Vagina (tissue), 2 donors: ENCODE data around the gene NEDD4L. TPM values are rescaled to one million over a fixed set of nuclear protein-coding genes. Genes with fewer than 3 reads are reported as not detected.
A peak's percentile ranks its signal among the peaks of the same experiment; 100 is the strongest.
"Not testable (repeated sequence)": the region's sequence is repeated elsewhere in the genome, so short reads cannot be mapped to it uniquely, and the experiment has no call there.

Source experiments
- DNase-seq, 2 donors: peaks; one replicate each; pipeline ENCODE4 v3.0.0-alpha.2; 2017; ENCODE audit errors: extremely low spot score in 2 of 2
- H3K27ac ChIP-seq: fragments of 200-600 bp; sonication (generic); one replicate; pipeline ENCODE4 v1.5.1; 2019
- H3K27me3 ChIP-seq: fragments of 200-600 bp; sonication (generic); one replicate; pipeline ENCODE4 v1.5.1; 2019
- H3K36me3 ChIP-seq, 2 donors: fragments of 200-600 bp; sonication (generic); one replicate each; pipeline ENCODE4 v1.5.1; 2017 to 2019
- H3K4me1 ChIP-seq: fragments of 200-600 bp; sonication (generic); one replicate; pipeline ENCODE4 v1.5.1; 2019
- H3K4me3 ChIP-seq, 2 donors: fragments of 200-600 bp; sonication (generic); 1 replicate in 1 of 2; 2 replicates in 1 of 2; pipeline ENCODE4 v1.5.1; 2016 to 2019
- H3K9me3 ChIP-seq: fragments of 200-600 bp; sonication (generic); one replicate; pipeline ENCODE4 v1.5.1; 2019
- CTCF ChIP-seq, 3 experiments: fragments of 450-650 bp in 2 of 3; fragments of 200-600 bp in 1 of 3; sonication (generic) in 1 of 3; IDR thresholded peaks; one replicate each; pipeline ENCODE4 v1.5.1; 2017 to 2019; ENCODE audit warnings: antibody characterized with exemption in 3 of 3, mild to moderate bottlenecking in 2 of 3, moderate library complexity in 2 of 3
- POLR2A ChIP-seq, 2 donors: fragments of 450-650 bp; IDR thresholded peaks; one replicate each; pipeline ENCODE4 v1.6.1; 2017; ENCODE audit warnings: antibody characterized with exemption in 2 of 2, mild to moderate bottlenecking in 2 of 2, moderate library complexity in 2 of 2
- POLR2AphosphoS5 ChIP-seq, 2 donors: sonication (generic); formaldehyde crosslinking; IDR thresholded peaks; one replicate each; pipeline ENCODE4 v1.9.0; 2017; ENCODE audit warnings: antibody characterized with exemption in 2 of 2, mild to moderate bottlenecking in 2 of 2, low read depth in 1 of 2; ENCODE audit not compliant: insufficient read depth in 1 of 2
- intact Hi-C: fragments of 100-400 bp; cut with DNase I; formaldehyde crosslinking; loops from one replicate; pipeline ENCODE4 v1.15.1; 2023
- total RNA-seq: library from RNA; depleted of rRNA; stranded (reverse); fragments of >200 nt; gene quantifications from one replicate; pipeline ENCODE4 v1.2.3, GENCODE V29; 2016

Gene NEDD4L
- total RNA-seq, 1 donor from 2014 or later: 42.2 TPM

DNA sequence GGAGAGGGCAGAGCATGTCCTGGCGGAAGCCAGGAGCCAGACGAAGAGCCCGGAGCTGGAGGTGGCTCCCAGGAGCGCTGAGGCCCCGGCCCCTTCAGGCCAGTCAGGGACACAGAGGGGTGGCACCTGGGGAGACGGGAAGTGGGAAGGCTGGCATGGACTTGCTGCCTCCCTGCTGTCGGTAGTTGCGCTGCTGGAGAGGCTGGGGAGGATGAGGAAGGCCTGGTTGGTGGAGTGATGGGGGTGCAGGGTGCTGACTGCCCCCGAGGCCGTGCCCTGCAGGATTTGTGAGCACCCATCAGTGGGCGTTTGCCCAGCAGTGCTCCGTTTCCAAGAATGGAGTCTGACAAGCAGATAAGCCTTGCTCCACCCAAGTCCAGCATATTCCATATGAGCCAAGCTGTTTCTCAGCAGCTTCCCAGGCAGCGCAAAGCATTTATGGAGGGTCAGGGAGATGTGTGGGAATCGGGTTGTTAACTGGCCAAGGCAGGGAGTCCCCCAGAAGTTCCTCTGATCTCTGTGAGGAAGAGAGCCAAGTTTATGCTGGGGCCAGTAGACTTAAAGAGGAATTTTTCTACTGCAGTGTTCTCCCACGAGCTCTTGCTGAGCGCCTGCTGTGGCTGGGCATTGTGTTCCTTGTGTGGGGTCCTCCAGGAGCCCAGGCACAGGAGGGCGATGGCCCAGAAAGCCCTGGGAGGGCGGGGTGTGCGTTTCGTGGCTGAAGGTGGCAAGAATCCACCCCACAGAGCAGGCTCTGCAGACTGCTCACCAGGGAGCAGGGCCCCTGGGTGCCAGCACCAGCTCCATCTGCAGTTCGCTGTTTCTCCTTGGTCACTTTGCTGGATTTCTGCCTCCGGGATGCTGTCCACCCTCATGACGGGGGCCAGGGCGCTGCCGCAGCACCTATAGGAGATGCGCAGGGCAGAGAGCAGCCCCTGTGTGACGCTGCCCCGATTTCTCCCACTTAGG is 334.7 kb downstream of the NEDD4L start:
- Histone ChIP-seq H3K27ac (no peak overlapping the region), H3K36me3 (no peaks in the 10 kb centered on the region)
- intact Hi-C loops: no loop called here

GRCh38 chr18:58379443-58379842 is 335.4 kb downstream of the NEDD4L start:
- no peaks in the 10 kb centered on the region for H3K36me3 ChIP-seq
- intact Hi-C loops: no loop called here
- DNase-seq: no peak

More for the DNA sequence above, 334.7 kb downstream of the NEDD4L start:
- Histone ChIP-seq H3K9me3 (no peaks in the 10 kb centered on the region), H3K27me3 (no peaks in the 10 kb centered on the region), H3K4me1 (no peaks in the 10 kb centered on the region), H3K4me3 (no peak overlapping the region)
- no peak for DNase-seq
- TF ChIP-seq CTCF (IDR thresholded peaks at IDR 0.05): no peak
- no peak for TF ChIP-seq POLR2A (IDR thresholded peaks at IDR 0.05)
- no peak for TF ChIP-seq POLR2AphosphoS5 (IDR thresholded peaks at IDR 0.05; ENCODE audit: insufficient read depth in 1 of 2, low read depth in 1 of 2)

DNA sequence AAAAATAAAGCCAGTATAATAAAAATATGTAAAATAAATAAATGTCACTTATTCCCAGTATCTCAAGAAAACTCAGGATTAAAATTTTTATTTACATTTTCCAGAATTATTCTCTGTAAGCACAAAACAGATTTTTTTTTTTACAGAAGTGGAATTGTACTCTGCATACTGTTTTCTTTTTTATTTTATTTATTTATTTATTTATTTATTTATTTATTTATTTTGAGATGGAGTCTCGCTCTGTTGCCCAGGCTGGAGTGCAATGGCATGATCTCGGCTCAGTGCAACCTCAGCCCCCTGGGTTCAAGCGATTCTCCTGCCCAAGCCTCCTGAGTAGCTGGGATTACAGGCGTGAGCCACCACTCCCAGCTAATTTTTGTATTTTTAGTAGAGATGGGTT is 336.1 kb downstream of the NEDD4L start:
- H3K27ac ChIP-seq, H3K36me3 ChIP-seq, H3K4me3 ChIP-seq, H3K4me1 ChIP-seq, H3K27me3 ChIP-seq, DNase-seq, intact Hi-C loops, H3K9me3 ChIP-seq: not testable (repeated sequence)

More at GRCh38 chr18:58379443-58379842, 335.4 kb downstream of the NEDD4L start:
- TF ChIP-seq POLR2A (IDR thresholded peaks at IDR 0.05) (no peak), POLR2AphosphoS5 (IDR thresholded peaks at IDR 0.05; ENCODE audit: insufficient read depth in 1 of 2, low read depth in 1 of 2) (no peak), CTCF (IDR thresholded peaks at IDR 0.05) (no peak)
- no peaks in the 10 kb centered on the region for H3K9me3 ChIP-seq
- no peak overlapping the region for H3K27ac ChIP-seq
- no peaks in the 10 kb centered on the region for H3K4me1 ChIP-seq
- H3K4me3 ChIP-seq: no peak overlapping the region
- no peaks in the 10 kb centered on the region for H3K27me3 ChIP-seq

GRCh38 chr18:58381676-58382411 is 337.8 kb downstream of the NEDD4L start:
- H3K27me3 ChIP-seq: no peaks in the 10 kb centered on the region
- no peaks in the 10 kb centered on the region for H3K4me1 ChIP-seq
- H3K27ac ChIP-seq: no peak overlapping the region
- DNase-seq: no peak
- intact Hi-C loops: no loop called here
- TF ChIP-seq CTCF (IDR thresholded peaks at IDR 0.05): no peak
- no peaks in the 10 kb centered on the region for H3K9me3 ChIP-seq
- H3K4me3 ChIP-seq: no peak overlapping the region
- no peaks in the 10 kb centered on the region for H3K36me3 ChIP-seq

DNA sequence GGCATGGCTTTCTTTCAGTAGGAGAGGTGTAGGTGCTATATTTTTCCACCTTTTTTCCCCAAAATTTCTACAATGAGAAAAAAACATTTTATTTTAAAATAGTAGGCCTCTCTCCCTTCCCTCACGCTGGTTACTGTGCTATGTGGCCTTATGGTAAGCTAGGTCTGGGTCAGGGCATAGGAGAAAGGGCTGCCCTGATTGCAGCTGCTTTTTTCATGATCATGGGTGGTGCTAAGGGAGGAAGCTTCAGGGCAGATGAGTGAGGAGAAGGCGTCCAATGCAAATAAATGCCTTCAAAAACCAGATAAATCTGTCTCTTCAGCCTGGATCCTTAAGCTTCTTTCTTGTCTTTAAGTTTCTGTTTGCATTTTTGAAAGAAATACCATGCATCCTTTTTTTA is 338.4 kb downstream of the NEDD4L start:
- H3K27ac ChIP-seq: no peak overlapping the region
- no peaks in the 10 kb centered on the region for H3K9me3 ChIP-seq
- intact Hi-C loops: no loop called here
- no peaks in the 10 kb centered on the region for H3K27me3 ChIP-seq
- H3K36me3 ChIP-seq: no peaks in the 10 kb centered on the region
- no peak for TF ChIP-seq POLR2A (IDR thresholded peaks at IDR 0.05)
- no peaks in the 10 kb centered on the region for H3K4me1 ChIP-seq
- DNase-seq: no peak
- H3K4me3 ChIP-seq: no peak overlapping the region

DNA sequence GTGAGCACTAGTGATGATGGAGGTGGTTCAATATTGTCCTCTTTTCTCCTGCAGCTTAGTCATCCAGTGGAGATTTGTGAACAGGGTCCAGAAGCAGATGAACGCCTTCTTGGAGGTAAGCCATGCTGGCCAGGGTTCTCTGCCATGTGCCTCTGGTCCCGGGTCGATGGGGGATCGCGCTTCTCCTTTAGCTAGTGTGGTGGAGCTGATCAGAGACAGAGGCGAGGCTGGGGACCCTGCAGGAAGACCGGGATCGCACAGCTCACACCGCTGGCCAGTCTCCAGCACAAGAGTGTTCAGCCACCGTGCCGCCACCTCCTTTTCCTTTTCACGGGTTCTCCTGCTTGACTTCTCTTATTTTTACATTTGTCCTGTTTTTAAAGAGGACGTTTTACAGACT is 341.4 kb downstream of the NEDD4L start:
- Histone ChIP-seq H3K27ac (no peak overlapping the region), H3K36me3 (no peaks in the 10 kb centered on the region), H3K9me3 (no peaks in the 10 kb centered on the region), H3K4me3 (no peak overlapping the region), H3K27me3 (no peaks in the 10 kb centered on the region), H3K4me1 (no peaks in the 10 kb centered on the region)
- intact Hi-C loops: no loop called here
- DNase-seq: peak; percentile 40 to 72
- TF ChIP-seq CTCF (IDR thresholded peaks at IDR 0.05) (no peak), POLR2AphosphoS5 (IDR thresholded peaks at IDR 0.05; ENCODE audit: insufficient read depth in 1 of 2, low read depth in 1 of 2) (no peak), POLR2A (IDR thresholded peaks at IDR 0.05) (no peak)
